D721Med (cell line): ENCODE results near the gene NFATC1.

ENCODE experiments used
- DNase-seq: peaks from one replicate; pipeline ENCODE4 v3.0.0; 2011; ENCODE audit warnings: low spot score; ENCODE audit not compliant: insufficient read length
- FAIRE-seq: peaks from 2 replicates; lab custom pipeline; 2011; peaks lifted over from hg19 to GRCh38; lab: Jason Lieb, UNC
- TF ChIP-seq, protein P1 (sequence below): IDR thresholded peaks from 2 replicates; pipeline ENCODE4 v1.5.1; 2012; ENCODE audit warnings: mild to moderate bottlenecking, control low read depth; ENCODE audit not compliant: insufficient read depth; ENCODE audit errors: missing control alignments

Gene NFATC1

DNA sequence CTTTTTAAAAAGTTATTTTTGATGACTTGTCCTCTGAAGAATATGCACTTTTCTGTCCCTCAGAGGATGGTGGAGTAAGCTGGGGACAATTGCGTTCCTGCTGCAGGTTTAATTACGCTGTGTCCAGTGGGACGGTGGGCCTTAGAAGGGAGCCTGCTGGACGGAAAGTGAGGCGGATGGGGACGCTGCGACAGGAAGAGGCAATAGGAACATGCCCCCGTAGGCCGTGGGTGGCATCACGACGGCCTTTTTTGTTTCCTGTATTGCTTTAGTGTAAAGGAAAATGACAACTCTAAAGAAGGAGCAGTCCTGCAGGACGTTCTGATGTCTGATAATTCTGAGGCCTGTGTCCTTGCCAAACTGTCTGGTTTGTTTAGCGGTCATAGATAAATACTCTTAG is 121.6 kb downstream of the NFATC1 start:
- DNase-seq = no peak
- no peak for FAIRE-seq
- TF ChIP-seq, protein P1, sequence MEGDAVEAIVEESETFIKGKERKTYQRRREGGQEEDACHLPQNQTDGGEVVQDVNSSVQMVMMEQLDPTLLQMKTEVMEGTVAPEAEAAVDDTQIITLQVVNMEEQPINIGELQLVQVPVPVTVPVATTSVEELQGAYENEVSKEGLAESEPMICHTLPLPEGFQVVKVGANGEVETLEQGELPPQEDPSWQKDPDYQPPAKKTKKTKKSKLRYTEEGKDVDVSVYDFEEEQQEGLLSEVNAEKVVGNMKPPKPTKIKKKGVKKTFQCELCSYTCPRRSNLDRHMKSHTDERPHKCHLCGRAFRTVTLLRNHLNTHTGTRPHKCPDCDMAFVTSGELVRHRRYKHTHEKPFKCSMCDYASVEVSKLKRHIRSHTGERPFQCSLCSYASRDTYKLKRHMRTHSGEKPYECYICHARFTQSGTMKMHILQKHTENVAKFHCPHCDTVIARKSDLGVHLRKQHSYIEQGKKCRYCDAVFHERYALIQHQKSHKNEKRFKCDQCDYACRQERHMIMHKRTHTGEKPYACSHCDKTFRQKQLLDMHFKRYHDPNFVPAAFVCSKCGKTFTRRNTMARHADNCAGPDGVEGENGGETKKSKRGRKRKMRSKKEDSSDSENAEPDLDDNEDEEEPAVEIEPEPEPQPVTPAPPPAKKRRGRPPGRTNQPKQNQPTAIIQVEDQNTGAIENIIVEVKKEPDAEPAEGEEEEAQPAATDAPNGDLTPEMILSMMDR = no peak

DNA sequence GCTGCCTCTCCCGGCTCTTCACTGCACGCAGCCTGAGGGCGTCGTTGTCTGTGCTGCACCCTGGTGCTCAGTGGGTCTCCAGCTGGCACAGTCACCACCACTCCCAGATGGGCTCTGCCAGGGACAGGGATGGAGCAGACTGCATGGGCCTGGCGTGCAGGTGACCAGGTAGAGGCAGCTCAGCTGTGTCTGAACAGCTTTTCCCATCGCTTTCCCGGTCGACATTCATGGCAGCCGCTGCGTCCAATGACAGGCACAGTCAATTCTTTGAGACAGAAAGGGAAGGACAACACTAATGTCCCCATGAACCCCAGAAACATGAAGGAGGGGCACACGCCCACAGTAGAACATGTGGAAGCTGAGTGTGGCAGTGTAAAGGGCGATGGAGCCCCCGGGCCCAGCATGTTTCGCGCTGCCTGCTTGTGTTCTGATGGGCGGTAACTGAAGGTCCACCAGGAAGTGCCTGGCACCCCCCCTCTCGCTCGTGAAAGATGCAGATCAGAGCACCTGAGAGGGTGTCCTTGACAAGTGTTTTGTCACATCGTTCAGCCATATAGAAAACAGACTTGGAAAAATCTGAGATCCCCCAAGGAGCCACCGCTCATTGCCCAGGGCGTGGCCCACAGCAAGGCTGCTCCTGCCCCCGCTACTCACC is 122.4 kb downstream of the NFATC1 start:
- TF ChIP-seq, protein P1 = no peak
- no peak for FAIRE-seq
- no peak for DNase-seq

DNA sequence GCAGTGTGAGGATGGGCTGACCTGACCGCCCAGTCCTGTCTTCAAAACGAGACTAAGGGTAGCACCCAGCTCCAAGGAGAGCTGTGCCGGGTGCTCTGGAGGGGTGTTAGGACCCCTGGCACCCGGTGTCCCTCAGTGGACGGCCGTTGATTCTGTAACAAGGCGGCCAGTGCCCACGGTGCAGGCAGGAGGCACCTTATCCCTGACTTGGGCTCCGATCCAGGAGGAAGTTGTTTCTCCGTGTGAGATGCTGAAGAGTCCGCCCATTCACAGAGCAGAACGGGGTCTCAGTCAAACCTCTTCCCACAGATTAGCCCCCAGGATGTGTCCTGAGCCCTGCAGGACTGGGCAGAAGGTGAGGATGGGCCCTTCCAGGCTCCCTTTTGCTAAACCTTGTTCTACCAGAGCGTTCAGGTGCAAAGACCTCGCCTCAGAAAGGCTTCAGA is 123.0 kb downstream of the NFATC1 start:
- FAIRE-seq (no peak), DNase-seq (no peak)
- TF ChIP-seq, protein P1 = no peak

DNA sequence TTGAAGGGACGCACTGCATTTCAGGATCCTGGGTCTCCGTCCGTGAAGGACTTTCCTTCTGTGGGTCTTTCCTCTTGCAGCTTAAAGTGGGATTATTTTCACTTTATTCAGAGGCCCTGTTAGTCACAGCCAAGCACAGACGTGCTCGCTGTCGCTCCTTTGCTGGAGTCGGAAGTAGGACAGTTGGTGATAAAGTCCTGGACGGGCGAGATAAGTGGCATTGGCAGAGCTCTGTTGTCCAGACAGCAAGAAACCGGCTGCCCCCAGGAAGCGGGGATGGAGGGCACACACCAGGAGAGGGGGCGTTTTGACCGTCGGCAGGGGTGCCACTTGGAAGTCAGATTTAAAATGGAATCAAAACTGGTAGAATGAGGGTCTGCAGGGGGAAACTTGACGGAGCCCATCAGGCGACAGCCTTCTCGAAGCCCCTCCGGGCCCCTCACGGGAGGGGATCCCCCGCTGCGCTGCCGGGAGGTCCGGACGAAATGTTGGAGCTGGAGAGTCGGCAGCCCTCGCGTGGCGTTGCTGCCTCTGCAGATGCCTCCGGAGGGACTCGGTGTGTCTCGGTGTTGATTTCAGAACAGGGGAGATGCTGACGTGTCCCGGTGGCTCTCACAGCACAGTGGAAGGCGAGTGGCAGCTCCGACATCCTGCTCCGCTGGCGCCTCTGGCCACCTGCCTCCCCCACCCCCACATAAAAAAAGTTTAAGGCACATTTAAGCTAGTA is 124.2 kb downstream of the NFATC1 start:
- FAIRE-seq = no peak
- TF ChIP-seq, protein P1 = no peak
- no peak for DNase-seq

DNA sequence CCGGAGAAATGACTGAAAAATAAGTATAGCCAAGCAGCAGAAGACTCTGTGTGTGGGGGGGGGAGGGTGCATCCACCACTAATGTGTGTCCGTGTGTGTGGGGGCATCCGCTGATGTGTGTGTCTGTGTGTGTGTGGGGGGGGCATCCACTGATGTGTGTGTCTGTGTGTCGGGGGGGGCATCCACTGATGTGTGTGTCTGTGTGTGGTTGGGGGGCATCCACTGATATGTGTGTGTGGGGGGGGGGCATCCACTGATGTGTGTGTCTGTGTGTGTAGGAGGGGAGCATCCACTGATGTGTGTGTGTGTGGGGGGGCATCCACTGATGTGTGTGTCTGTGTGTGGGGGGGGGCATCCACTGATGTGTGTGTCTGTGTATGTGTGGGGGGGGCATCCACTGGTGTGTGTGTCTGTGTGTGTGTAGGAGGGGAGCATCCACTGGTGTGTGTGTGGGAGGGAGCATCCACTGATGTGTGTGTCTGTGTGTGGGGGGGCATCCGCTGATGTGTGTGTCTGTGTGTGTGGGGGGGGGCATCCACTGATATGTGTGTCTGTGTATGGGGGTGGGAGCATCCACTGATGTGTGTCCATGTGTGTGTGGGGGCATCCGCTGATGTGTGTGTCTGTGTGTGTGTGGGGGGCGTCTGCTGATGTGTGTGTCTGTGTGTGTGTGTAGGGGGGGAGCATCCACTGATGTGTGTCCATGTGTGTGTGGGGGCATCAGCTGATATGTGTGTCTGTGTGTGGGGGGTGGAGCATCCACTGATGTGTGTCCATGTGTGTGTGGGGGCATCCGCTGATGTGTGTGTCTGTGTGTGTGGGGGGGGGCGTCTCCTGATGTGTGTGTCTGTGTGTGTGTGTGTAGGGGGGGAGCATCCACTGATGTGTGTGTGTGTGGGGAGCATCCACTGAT is 125.0 kb downstream of the NFATC1 start:
- TF ChIP-seq, protein P1 = no peak
- FAIRE-seq (no peak), DNase-seq (no peak)

DNA sequence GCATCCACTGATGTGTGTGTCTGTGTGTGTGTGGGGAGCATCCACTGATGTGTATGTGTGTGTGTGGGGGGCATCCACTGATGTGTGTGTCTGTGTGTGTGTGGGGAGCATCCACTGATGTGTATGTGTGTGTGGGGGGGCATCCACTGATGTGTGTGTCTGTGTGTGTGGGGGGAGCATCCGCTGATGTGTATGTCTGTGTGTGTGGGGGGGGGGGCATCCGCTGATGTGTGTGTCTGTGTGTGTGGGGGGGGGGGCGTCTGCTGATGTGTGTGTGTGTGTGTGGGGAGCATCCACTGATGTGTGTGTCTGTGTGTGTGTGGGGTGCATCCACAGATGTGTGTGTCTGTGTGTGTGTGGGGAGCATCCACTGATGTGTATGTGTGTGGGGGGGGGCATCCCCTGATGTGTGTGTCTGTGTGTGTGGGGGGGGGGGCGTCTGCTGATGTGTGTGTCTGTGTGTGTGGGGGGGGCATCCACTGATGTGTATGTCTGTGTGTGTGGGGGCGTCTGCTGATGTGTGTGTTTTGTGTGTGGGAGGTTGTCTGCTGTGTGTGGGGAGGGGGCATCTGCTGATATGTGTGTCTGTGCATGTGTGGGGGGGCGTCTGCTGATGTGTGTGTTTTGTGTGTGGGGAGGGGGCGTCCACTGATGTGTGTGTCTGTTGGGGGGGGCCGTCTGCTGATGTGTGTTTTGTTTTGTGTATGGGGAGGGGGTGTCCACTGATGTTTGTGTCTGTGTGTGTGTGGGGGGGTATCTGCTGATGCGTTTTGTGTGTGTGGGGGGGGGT is 125.9 kb downstream of the NFATC1 start:
- DNase-seq = no peak
- FAIRE-seq = no peak
- TF ChIP-seq, protein P1 = no peak
